IMR-90 (cell line): Measurements from ENCODE around the gene RPTOR. TPM values are rescaled to one million over a fixed set of nuclear protein-coding genes. Genes with fewer than 3 reads are reported as not detected.

Experiments used
- ATAC-seq: fragments of 200-7000 bp; cut with Tn5 transposase; 2 replicates; pipeline ENCODE4 v1.9.1; 2020; ENCODE audit warnings: low read depth, mild to moderate bottlenecking, moderate library complexity
- BruUV-seq: library from RNA; stranded (reverse); fragments of 400-500 nt; replicated peaks from 2 replicates; lab custom pipeline; 2021; lab: Mats Ljungman, UMichigan
- CTCF ChIA-PET: fragments of 300-600 bp; formaldehyde crosslinking; extraction: SDS; loops from one replicate; lab custom pipeline; 2021; ENCODE audit warnings: antibody characterized with exemption; lab: Yijun Ruan, JAX
- POLR2A ChIA-PET: fragments of 300-600 bp; sonication (Branson Sonifier 250); formaldehyde crosslinking; loops from one replicate; lab custom pipeline; 2022; ENCODE audit warnings: antibody characterized with exemption; ENCODE audit not compliant: unreplicated experiment; lab: Charles Lee
- DNase-seq: peaks from one replicate; pipeline ENCODE4 v3.0.0; 2013
- H2AFZ ChIP-seq: replicated peaks from 2 replicates; pipeline ENCODE3; 2013; ENCODE audit warnings: low read length, mild to moderate bottlenecking; ENCODE audit not compliant: poor library complexity
- H2AK5ac ChIP-seq: 2 replicates; pipeline ENCODE4 v1.6.1; 2013; ENCODE audit warnings: low read depth, low read length, inconsistent platforms
- H2AK9ac ChIP-seq: replicated peaks from 2 replicates; pipeline ENCODE3; 2013; ENCODE audit warnings: mild to moderate bottlenecking, low read depth, low read length, moderate library complexity; ENCODE audit not compliant: poor library complexity
- H2BK120ac ChIP-seq: 2 replicates; pipeline ENCODE4 v1.6.1; 2013; ENCODE audit warnings: low read depth, low read length, inconsistent platforms
- H2BK15ac ChIP-seq: 3 replicates; pipeline ENCODE4 v1.6.1; 2013; ENCODE audit warnings: low read depth, low read length, inconsistent platforms
- H2BK20ac ChIP-seq: 2 replicates; pipeline ENCODE4 v1.6.1; 2013; ENCODE audit warnings: low read depth, mild to moderate bottlenecking, inconsistent platforms, low read length, moderate library complexity
- H2BK5ac ChIP-seq: 2 replicates; pipeline ENCODE4 v1.6.1; 2013; ENCODE audit warnings: mild to moderate bottlenecking, low read depth, low read length, inconsistent platforms; ENCODE audit not compliant: poor library complexity, severe bottlenecking
- H3K14ac ChIP-seq: replicated peaks from 2 replicates; pipeline ENCODE4 v1.6.1; 2013; ENCODE audit warnings: low read depth, low read length, inconsistent platforms
- H3K18ac ChIP-seq: 2 replicates; pipeline ENCODE4 v1.6.1; 2013; ENCODE audit warnings: low read depth, low read length, control low read depth
- H3K23ac ChIP-seq: 2 replicates; pipeline ENCODE4 v1.6.1; 2013; ENCODE audit warnings: low read depth, low read length, inconsistent platforms
- H3K27ac ChIP-seq: 2 replicates; pipeline ENCODE4 v1.5.1; 2013; ENCODE audit warnings: mild to moderate bottlenecking, control low read depth, low read length; ENCODE audit not compliant: insufficient read depth
- H3K27me3 ChIP-seq: 2 replicates; pipeline ENCODE4 v1.6.1; 2013; ENCODE audit warnings: low read length; ENCODE audit not compliant: control insufficient read depth, insufficient read depth
- H3K36me3 ChIP-seq: 2 replicates; pipeline ENCODE4 v1.6.1; 2013; ENCODE audit warnings: low read length, mixed read lengths; ENCODE audit not compliant: control insufficient read depth, insufficient read depth
- H3K4ac ChIP-seq: 2 replicates; pipeline ENCODE4 v1.6.1; 2013; ENCODE audit warnings: low read depth, low read length, inconsistent platforms
- H3K4me1 ChIP-seq: 2 replicates; pipeline ENCODE4 v1.6.1; 2013; ENCODE audit warnings: low read length, mixed read lengths; ENCODE audit not compliant: control insufficient read depth, insufficient read depth
- H3K4me2 ChIP-seq: 2 replicates; pipeline ENCODE4 v1.6.1; 2013; ENCODE audit warnings: low read depth, mild to moderate bottlenecking, control low read depth, low read length, moderate library complexity
- H3K4me3 ChIP-seq: 2 replicates; pipeline ENCODE4 v1.5.1; 2013; ENCODE audit warnings: low read depth, mild to moderate bottlenecking, control low read depth, low read length, moderate library complexity; ENCODE audit not compliant: insufficient read depth
- H3K56ac ChIP-seq: 2 replicates; pipeline ENCODE4 v1.6.1; 2013; ENCODE audit warnings: low read length, inconsistent platforms; ENCODE audit not compliant: insufficient read depth; ENCODE audit errors: extremely low read depth
- H3K79me1 ChIP-seq, 2 experiments: 2 replicates each; pipeline ENCODE4 v1.6.1; 2013; ENCODE audit warnings: low read length in 2 of 2, inconsistent platforms in 1 of 2, low read depth in 1 of 2
- H3K9ac ChIP-seq: 2 replicates; pipeline ENCODE4 v1.6.1; 2013; ENCODE audit warnings: low read depth, low read length, control low read depth
- H3K9me1 ChIP-seq: 2 replicates; pipeline ENCODE4 v1.6.1; 2013; ENCODE audit warnings: low read length, inconsistent platforms; ENCODE audit not compliant: insufficient read depth
- H3K9me3 ChIP-seq: 2 replicates; pipeline ENCODE4 v1.6.1; 2013; ENCODE audit warnings: low read length; ENCODE audit not compliant: control insufficient read depth, insufficient read depth
- H4K20me1 ChIP-seq: 2 replicates; pipeline ENCODE4 v1.6.1; 2013; ENCODE audit warnings: low read length, inconsistent platforms; ENCODE audit not compliant: insufficient read depth
- H4K5ac ChIP-seq: 2 replicates; pipeline ENCODE4 v1.6.1; 2013; ENCODE audit warnings: mild to moderate bottlenecking, low read depth, low read length, control low read depth
- H4K8ac ChIP-seq, 2 experiments: 2 replicates each; pipeline ENCODE4 v1.6.1; 2013; ENCODE audit warnings: low read depth in 2 of 2, low read length in 2 of 2, control low read depth in 1 of 2, inconsistent platforms in 1 of 2
- H4K91ac ChIP-seq: 2 replicates; pipeline ENCODE4 v1.6.1; 2013; ENCODE audit warnings: low read depth, low read length, inconsistent platforms; ENCODE audit not compliant: insufficient read depth
- ELK1 ChIP-seq: fragments of 150-350 bp; IDR thresholded peaks from 2 replicates; pipeline ENCODE4 v1.6.1; 2016; ENCODE audit warnings: low read depth, mild to moderate bottlenecking, low read length, moderate library complexity, borderline replicate concordance
- WGBS, 2 experiments: methylation state at CpG; one replicate each; pipeline versions ENCODE4 v1.1.5 to v1.1.7; 2013; ENCODE audit warnings: missing lambda C conversion rate in 2 of 2; ENCODE audit not compliant: insufficient read length in 1 of 2; ENCODE audit errors: extremely low coverage in 2 of 2; 5-methylcytosine and 5-hydroxymethylcytosine counted together
- dilution Hi-C: fragments of 300-500 bp; cut with HindIII; formaldehyde crosslinking; loops from one replicate; pipeline ENCODE4 v1.14.3; 2018; ENCODE audit warnings: low sequenced_read_pairs; ENCODE audit not compliant: unreplicated experiment
- in situ Hi-C: fragments of 300-500 bp; cut with MboI; formaldehyde crosslinking; loops from 3 replicates; pipeline ENCODE4 v1.14.3; 2019; ENCODE audit warnings: low sequenced_read_pairs, inconsistent platforms, mixed read lengths
- intact Hi-C: fragments of 100-400 bp; cut with micrococcal nuclease; formaldehyde crosslinking; loops from 2 replicates; pipeline ENCODE4 v1.10.0; 2022
- polyA plus RNA-seq, 3 experiments: library from polyadenylated mRNA; depleted of rRNA; stranded (reverse); fragments of >200 nt; gene quantifications; 2 replicates each; pipeline ENCODE4 v1.2.3, GENCODE V29; 2012; ENCODE audit warnings: low replicate concordance in 1 of 3
- total RNA-seq: library from RNA; depleted of rRNA; stranded (reverse); fragments of >200 nt; gene quantifications from 2 replicates; pipeline ENCODE4 v1.2.3, GENCODE V29; 2012

Gene RPTOR
- total and polyA plus RNA-seq, 2 of the 4 experiments (the other 2 are of a cell fraction), result 10.8 to 14.7 TPM

- H3K79me1 ChIP-seq, result peaks cover 0 to 4% of the 10 kb centered on the region in 2 experiments; a peak in 1 of 4 replicates
- no peak for TF ChIP-seq ELK1
Measured at GRCh38 chr17:80905586-80906230, 361.1 kb downstream of the RPTOR start.

More at GRCh38 chr17:80905586-80906230, 361.1 kb downstream of the RPTOR start:
- Histone ChIP-seq H2AFZ (no peak overlapping the region), H4K8ac (no peak overlapping the region), H4K91ac (no peak overlapping the region), H3K4me1 (no peaks in the 10 kb centered on the region), H3K9me3 (no peaks in the 10 kb centered on the region), H3K23ac (no peak overlapping the region), H3K27ac (no peak overlapping the region), H4K5ac (no peak overlapping the region), H3K4me2 (no peak overlapping the region), H2BK15ac (no peak overlapping the region), H2AK5ac (no peak overlapping the region), H3K4me3 (no peak overlapping the region), H2BK5ac (no peak overlapping the region), H3K56ac (no peak overlapping the region), H3K4ac (no peak overlapping the region), H3K9ac (no peak overlapping the region), H2BK20ac (no peak overlapping the region), H4K20me1 (no peaks in the 10 kb centered on the region; the same call in 1 of the 2 replicates), H3K9me1 (peaks cover 9% of the 10 kb centered on the region), H3K27me3 (no peaks in the 10 kb centered on the region), H3K18ac (no peak overlapping the region), H2AK9ac (no peak overlapping the region), H3K36me3 (peaks cover 33% of the 10 kb centered on the region), H3K14ac (no peak overlapping the region), H2BK120ac (no peak overlapping the region)
- dilution Hi-C loops, result no loop called here
- intact Hi-C loops, result no loop called here
- POLR2A ChIA-PET, result no interaction called here
- in situ Hi-C loops, result no loop called here
- CTCF ChIA-PET, result no interaction called here
- no peak for ATAC-seq
- WGBS, 2 experiments, result 98% methylated on average over 12 of the region's 22 CpGs; no CpG with 5 or more reads in 1 of the 2 experiments
- DNase-seq, result no peak
- no TSS peak for BruUV-seq
